ENCODE measurements around the gene MACROD2.

DNA sequence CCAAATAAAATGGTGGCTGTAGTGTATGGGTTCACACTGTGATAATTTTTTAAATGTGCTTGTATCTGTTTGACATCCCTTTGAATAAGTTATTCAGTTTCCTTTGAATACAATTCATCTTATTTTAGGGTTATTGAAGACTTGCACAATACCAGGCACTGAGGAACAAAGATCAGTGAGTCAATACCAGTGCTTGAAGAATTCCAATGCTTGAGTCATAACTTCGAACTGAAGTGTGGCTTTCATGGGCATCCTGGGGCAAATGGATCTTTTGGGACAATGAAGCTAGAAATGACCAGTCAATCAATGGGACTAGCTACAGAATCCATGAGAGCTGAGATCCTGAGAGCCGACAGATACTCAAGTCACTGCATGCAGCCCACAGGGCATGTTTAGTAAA is 692.0 kb downstream of the MACROD2 start:
- TF ChIP-seq, protein P1, sequence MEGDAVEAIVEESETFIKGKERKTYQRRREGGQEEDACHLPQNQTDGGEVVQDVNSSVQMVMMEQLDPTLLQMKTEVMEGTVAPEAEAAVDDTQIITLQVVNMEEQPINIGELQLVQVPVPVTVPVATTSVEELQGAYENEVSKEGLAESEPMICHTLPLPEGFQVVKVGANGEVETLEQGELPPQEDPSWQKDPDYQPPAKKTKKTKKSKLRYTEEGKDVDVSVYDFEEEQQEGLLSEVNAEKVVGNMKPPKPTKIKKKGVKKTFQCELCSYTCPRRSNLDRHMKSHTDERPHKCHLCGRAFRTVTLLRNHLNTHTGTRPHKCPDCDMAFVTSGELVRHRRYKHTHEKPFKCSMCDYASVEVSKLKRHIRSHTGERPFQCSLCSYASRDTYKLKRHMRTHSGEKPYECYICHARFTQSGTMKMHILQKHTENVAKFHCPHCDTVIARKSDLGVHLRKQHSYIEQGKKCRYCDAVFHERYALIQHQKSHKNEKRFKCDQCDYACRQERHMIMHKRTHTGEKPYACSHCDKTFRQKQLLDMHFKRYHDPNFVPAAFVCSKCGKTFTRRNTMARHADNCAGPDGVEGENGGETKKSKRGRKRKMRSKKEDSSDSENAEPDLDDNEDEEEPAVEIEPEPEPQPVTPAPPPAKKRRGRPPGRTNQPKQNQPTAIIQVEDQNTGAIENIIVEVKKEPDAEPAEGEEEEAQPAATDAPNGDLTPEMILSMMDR (IDR thresholded peaks at IDR 0.05) = no peak
- no peak for TF ChIP-seq POLR2A (IDR thresholded peaks at IDR 0.05)

All from body of pancreas (tissue), 4 donors.